Posterior vena cava (tissue), 2 donors: ENCODE results near the gene KIAA1217. TPM values are rescaled to one million over a fixed set of nuclear protein-coding genes. Genes with fewer than 3 reads are reported as not detected.

Experiments used
- DNase-seq: peaks from one replicate; pipeline ENCODE4 v3.0.0-alpha.2; 2020; ENCODE audit warnings: low spot score
- intact Hi-C, 2 donors: fragments of 100-400 bp; cut with DNase I; formaldehyde crosslinking; loops; one replicate each; pipeline versions ENCODE4 v1.14.1 to v1.14.2; 2022 to 2023
- total RNA-seq, 2 donors: library from RNA; stranded (reverse); fragmentation: NEBNext Ultra II Directional; extraction: Animal tissue kit (Norgen Biotek cat#: 25700); gene quantifications; one replicate each; pipeline ENCODE4 v1.2.1, GENCODE V29; 2021
- donor health status: DM: yes; HTN: yes; CAD: no.
- donor health status: DM: yes; HTN: yes; CAD: no.

KIAA1217 gene
- total RNA-seq, 2 donors from 2014 or later = 11.8 to 20.3 TPM

DNA sequence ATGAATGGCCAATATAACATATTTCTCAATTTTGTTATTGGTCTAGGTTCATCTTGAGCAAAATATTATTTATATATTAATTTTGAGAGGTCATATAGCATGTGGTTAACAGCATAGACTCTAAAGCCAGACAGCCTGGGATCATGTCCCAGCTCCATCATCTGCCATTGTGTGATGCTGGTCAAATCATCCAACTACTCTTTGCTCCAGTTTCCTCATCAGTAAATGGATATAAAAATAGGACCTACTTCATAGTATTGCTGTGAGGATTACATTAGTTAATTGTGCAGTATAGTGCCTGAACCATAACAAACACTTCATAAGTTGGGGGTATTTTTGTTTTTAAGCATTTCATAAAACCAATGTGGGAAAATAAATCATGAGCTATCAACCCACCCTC, 199.0 kb downstream of the KIAA1217 start:
- intact Hi-C loops = no loop called here
- no peak for DNase-seq

DNA sequence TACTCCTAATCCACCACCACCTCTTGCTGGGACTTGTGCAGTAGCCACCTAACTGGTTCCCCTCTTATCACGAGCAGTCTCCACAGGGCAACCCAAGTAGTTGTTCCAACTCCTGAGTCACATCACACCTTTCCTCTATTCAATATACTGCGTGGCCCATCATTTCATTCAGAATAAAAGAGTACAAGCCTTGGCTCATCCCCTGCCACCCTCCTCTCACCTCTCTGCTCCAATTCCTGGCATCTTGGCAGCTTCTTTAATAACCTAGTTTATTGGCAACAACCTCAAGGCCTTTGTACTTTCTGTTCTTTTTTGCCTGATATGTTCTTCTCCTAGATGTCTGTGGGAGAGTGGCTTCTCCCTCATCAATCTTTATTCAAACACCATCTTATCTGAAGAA, 199.4 kb downstream of the KIAA1217 start:
- intact Hi-C loops = no loop called here
- no peak for DNase-seq

DNA sequence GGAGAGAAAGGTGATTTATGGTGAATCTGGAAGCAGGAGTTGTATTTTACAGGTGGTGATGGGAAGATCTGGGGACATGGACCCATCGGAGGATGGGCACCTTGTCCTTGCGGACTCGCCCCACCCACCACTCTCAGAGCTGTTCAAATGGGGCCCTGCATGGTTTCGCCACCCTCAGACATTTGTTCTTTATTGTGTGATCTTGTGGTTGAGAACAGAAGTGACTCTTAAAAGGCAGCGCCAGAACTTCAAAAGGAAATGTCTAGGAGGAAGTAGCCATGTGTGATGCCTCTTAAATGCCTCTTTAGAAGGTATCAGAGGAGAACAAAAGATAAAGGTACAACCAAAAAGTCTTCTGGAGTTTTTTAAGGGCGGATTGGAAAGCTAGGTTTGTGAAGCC, 205.7 kb downstream of the KIAA1217 start:
- intact Hi-C loops = no loop called here
- DNase-seq = no peak

DNA sequence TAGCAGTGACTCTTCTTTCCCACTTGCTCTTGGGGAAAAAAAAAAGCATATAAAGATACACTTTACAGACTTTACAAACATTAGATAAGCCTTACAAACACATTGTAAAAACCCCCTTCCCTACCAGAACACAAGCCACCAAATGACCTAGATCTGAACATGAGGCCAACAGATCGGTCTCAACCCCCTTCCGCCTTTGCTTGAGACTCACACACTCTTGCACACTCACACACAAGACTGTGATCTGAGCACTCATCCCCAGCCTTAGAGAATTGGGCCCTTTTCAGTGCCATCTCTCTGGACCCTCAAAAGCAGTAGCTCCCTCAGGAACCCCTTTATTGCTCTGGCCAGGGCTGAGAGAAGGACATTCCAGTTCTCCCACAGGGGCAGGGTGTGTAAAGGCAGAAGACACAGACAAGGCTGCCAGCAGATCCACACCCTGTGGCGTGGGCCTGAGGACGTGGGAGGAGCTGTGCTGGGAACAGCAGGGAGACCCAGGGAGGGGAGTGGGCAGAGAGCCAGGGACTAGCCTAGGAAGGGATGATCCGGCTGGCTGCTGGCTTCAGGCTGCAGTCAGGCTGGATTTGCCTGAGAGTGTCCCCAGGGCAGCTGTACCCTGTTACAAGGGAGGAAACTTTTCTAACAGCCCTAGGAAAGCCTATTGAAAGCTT, 206.7 kb downstream of the KIAA1217 start:
- intact Hi-C loops = no loop called here
- peak; percentile 94 for DNase-seq

DNA sequence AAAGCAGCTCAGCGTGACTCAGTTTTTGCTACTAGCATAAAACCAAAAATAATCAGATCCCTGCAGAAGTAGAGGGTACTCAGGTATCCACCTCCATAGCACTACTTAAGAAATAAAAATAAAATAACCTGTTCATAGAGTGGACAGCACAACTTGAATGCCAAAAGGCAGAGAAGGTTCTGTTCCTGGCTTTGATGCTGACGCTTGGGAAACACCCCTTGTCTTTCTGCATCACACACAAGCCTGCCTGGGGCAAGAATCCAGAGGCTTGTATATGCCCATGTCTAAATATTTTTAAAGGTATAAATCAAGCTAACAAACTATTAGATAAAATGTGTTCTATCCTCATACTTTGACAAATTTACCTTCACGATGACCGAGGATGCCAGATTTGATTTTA, 207.3 kb downstream of the KIAA1217 start:
- DNase-seq = no peak
- intact Hi-C loops = no loop called here

DNA sequence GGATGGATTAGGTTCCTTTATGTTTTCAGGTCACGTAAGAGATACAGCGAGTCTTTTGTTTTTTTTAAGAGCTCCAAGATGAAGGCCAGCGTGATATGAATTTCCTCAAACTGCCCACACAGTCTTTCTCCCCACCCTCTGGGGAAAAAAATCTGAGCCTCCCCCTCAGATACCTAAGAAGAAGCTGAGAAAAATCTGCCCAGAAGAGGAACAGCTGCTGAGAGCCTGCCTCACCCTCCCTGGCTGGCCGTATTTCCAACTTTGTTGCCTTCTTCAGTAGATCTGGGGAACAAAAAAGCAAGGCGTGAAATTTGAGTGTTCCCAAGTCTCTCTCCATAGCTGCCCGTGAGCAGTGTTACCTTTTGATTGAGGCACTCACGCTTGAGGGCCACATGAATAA, 208.1 kb downstream of the KIAA1217 start:
- intact Hi-C loops = no loop called here

DNA sequence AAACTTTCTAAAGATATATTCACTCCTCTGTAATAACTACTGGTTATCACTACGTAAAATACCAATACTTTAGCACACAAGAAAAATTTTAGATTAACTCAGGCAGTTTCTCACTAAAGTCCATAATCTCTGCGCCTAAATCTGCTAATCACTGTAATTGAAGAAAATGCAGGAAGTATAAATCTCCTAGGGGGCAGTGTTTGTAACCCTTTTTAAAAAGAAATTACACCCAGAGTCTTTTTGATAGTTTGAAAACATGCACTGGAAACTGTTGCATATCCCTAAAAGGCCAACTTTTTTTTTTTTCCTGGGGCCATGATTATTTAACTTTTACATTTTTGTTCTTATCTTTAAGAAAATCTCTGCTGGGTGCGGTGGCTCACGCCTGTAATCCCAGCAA, 209.6 kb downstream of the KIAA1217 start:
- intact Hi-C loops = no loop called here
- DNase-seq = no peak

More for the DNA sequence above, 208.1 kb downstream of the KIAA1217 start:
- no peak for DNase-seq

DNA sequence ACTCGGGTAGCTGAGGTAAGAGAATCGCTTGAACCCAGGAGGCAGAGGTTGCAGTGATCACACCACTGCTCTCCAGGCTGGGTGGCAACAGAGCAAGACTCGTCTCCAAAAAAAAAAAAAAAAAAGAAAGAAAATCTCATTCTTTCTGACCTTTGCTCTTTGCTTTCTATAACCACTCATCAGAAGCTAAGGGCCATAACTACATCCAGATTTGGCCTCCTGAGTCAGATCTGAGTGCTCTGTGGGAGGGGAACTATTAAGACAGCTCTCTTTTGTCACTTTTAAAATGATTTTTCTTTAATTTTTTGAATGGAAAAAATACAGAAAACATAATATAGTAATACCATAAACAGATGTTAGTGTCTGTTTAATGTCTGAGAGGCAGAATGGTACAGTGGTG, 210.1 kb downstream of the KIAA1217 start:
- intact Hi-C loops = no loop called here
- no peak for DNase-seq

DNA sequence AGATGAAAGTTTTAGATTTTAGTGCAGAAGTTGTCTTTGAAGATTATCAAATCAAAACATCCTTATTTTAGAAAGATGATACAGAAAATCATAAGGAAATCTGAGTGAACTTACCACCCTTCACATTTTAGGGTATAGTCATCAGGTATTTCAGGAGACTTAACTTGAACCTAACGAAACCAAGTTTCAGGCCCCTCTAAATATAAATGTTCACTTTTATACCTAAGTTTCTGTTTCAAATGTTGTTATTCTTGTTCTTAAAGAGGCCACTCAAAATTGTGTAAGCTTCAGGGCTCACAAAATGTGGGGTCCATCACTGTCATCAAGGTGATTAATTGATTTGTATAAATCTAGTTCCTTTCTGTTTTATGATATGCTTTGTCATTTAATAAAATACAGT, 216.2 kb downstream of the KIAA1217 start:
- intact Hi-C loops = no loop called here
- DNase-seq = no peak

DNA sequence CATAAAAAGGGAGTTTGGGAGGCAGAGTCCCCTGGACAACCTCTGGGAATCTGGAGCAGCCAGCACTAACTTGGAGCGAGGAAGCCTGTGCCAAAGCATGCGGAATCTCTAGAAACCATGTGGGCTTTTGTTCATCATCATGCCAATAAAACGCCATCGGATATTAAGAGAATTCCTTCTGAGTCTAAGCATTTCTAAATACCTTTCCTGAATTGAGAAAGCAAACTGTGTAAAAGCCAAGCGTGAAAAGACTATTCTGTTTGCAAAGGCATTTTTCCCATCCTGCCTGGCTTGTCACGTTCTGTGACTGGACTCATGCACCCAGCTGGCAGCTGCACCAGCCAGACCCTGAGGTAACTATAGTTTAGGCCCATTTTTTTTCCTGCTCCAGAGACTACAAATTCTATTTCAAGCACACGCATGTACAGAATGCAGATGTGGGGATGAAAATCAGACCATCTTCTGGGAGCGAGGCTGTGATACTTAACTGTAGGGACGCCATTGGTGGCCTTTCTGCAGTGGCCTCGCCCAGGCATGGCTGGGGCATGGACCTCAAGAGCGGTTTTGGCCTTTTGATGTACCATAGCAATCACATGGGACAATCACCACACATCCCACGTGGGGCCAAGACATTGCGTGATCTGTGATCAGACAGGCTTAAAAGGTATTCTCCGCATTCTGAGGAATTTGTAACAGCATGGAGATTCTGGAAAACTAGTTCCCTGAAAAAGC, 218.9 kb downstream of the KIAA1217 start:
- intact Hi-C loops = no loop called here

DNA sequence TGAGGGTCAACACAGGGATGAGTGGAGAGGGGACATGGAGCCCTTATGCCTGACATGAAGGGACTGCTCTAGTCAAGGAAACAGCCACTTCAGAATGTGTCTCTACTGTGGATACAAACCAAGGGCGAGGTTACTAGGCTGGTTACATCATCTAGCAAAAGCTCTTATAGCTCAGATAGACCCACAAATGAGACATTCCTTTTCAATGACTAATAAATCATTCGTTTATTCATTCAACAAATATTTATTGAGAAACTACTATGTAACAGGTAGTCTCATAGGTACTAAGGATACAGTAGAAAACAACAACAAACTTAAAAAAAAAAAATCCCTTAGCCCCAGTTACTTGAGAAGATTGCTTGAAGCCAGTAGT, 219.5 kb downstream of the KIAA1217 start:
- DNase-seq = no peak
- intact Hi-C loops = no loop called here

More for the DNA sequence above, 218.9 kb downstream of the KIAA1217 start:
- no peak for DNase-seq

DNA sequence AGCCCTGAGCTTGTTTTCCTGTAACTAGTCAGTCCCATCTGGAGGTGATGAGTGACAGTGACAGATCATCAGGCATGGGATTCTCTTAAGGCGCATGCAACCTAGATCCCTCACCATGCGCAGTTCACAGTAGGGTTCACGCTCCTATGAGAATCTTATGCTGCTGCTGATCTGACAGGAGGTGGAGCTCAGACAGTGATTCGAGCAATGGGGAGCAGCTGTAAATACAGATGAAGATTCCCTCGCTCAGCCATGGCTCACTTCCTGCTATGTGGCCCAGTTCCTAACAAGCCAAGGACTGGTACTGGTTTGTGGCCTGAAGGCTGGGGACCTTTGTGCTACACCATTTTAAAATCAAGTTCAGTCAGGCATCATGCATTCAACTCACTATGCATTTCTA, 221.7 kb downstream of the KIAA1217 start:
- intact Hi-C loops = loop anchor here in 1 of 2 donors (10.0 kb wide), 1 partner anchor 1586 kb away; no protein-coding TSS in a partner anchor
- DNase-seq = no peak

DNA sequence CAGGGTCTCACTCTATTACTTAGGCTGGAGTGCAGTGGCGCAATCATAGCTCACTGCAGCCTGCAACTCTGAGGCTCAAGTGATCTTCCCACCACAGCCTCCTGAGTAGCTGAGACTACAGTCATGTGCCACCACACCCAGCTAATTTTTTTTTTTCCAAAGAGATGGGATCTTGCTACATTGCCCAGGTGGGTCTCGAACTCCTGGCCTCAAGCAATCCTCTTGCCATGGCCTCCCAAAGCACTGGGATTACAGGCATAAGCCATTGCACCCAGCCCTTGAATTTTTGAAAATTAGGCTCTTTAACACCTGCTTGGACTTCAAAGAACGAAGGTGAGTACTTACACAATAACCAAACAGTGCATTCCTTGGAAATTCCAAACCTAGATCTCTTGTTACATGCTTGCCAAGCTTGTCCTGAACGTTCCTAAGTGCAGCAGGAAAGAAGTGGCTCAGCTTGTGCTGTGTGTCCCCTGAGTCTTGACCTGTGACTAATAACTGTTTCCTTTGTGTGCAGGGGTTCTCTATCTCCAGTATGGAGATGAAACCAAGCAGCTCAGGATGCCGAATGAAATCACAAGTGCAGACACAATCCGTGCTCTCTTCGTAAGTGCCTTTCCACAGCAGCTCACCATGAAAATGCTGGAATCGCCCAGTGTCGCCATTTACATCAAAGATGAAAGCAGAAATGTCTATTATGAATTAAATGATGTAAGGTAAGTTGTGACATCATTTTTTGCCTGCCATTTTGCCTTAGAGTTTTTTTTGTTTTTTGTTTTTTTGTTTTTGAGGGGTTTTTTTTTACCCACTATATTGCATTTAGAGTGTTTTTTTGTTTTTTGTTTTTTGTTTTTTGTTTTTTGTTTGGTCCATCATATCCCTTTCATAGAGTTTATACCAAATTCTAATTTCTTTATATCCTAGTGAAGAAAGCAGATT, 223.8 kb downstream of the KIAA1217 start:
- DNase-seq = no peak
- intact Hi-C loops = loop anchor here in 1 of 2 donors (10.0 kb wide), 1 partner anchor 1588 kb away; no protein-coding TSS in a partner anchor

DNA sequence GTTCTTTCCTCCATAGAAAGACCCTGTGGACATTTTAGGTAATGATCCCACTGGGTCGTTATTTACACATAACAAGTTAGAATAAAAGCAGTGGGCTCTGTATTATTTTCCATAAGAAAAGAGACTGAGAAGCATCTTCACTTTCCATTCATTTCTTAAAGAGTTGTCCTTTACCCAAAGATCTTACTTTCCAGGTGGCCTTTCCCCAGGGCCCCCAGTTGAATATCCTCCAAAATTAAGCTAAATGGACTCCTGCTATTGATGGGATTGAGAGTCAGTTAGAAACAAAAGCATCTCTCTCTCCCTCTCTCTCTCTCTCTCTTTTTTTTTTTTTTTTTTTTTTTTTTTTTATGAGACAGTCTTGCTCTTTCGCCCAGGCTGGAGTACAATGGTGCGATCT, 224.8 kb downstream of the KIAA1217 start:
- no peak for DNase-seq
- intact Hi-C loops = loop anchor here in 1 of 2 donors (10.0 kb wide), 1 partner anchor 1589 kb away; no protein-coding TSS in a partner anchor

DNA sequence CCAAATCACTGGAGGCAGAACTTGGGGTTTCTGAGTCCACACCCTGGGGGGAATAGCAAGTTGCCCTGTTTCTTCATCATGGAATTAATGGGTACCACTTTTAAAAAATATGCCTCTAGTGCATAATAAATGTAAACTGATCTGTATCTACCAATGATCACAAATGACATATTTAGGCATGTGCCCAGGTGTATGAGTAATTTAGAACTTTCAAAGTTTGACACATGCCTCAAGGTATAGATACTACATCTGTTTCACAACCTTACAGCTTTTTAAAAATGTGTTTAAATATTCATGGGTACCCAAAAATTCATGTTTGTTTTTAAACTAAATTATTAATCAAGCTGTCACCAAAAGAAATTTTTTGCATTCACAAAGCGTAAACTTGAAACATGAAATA, 226.0 kb downstream of the KIAA1217 start:
- intact Hi-C loops = loop anchor here in 1 of 2 donors (10.0 kb wide), 1 partner anchor 1590 kb away; no protein-coding TSS in a partner anchor
- no peak for DNase-seq

DNA sequence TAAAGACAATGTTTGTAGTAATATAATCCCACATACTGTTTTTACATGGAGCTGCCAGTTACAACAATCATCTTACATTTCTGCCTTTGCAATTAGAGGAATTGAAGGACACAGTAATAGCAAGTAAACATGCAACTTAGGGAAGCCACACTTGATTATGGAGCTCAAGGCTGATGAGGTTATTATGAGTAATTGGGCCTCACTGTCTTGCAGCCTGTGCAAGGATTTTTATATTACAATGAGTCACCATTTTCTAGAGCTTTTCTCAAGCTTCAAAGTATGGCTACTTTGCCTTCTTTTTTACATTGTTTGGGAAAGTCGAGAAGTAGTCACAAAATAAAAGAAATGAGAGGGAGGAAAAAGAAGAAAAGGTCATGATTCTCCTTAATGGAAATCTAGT, 226.4 kb downstream of the KIAA1217 start:
- DNase-seq = no peak
- intact Hi-C loops = loop anchor here in 1 of 2 donors (10.0 kb wide), 1 partner anchor 1591 kb away; no protein-coding TSS in a partner anchor

DNA sequence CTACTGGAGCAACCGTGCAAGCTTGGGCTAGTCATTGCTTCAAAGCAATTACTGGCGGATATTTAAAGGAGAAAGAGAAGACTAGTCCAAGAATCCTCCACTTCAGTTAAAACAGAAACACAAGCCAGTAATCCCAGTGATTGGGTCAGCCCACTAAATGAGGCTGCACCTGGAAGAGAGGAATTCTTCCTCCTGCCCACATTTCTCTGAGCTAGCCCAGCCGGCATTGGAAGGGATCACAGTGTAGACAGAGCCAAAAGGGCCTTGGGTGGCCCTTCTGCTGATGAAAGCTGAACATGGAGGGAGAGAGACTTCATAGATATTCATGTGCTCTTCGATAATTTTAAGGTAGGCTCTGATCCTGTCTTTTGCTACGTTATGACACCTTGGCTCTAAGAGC, 228.4 kb downstream of the KIAA1217 start:
- intact Hi-C loops = loop anchor here in 1 of 2 donors (10.0 kb wide), 1 partner anchor 1593 kb away; no protein-coding TSS in a partner anchor
- DNase-seq = no peak

DNA sequence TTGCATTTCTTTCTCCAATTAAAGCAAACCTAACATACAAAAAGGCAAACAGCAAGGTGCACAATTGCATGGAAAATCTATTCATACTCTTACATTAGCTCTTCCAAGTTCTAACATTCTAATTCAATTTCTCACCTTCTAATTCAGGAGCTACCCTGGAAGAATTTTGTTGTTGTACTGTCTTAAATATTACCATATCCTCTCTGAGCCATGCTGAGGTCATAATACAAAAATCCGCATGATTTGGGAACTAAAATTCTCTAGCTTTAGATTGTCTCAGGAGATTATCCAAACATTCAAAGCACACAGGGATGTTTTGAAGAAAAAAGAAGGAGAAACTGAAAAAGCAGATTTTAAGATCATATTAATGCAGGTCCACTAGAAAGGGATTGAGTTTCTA, 229.9 kb downstream of the KIAA1217 start:
- intact Hi-C loops = loop anchor here in 1 of 2 donors (10.0 kb wide), 1 partner anchor 1594 kb away; no protein-coding TSS in a partner anchor
- DNase-seq = no peak

DNA sequence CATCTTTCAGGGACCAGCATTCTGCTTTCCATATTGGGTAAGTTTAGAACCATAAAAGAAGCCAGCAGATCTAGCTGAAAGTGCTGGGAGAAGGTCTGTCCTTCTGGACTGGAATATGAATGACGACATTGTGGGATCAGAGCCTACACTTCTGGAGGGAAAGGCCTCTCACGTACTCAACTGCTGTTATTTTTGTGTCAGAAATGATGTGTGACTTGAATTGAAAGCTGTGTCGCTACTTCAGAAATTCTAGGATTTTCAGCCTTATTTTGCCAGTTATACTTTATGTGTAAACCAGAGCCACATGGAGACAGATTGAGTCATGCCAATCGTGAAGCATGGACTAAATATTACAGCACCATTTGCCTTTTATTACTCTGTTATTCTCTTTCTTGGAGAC, 231.0 kb downstream of the KIAA1217 start:
- DNase-seq = no peak
- intact Hi-C loops = loop anchor here in 1 of 2 donors (10.0 kb wide), 1 partner anchor 1595 kb away; no protein-coding TSS in a partner anchor
